ENCODE results near the gene TCF3.

Gene TCF3

DNA sequence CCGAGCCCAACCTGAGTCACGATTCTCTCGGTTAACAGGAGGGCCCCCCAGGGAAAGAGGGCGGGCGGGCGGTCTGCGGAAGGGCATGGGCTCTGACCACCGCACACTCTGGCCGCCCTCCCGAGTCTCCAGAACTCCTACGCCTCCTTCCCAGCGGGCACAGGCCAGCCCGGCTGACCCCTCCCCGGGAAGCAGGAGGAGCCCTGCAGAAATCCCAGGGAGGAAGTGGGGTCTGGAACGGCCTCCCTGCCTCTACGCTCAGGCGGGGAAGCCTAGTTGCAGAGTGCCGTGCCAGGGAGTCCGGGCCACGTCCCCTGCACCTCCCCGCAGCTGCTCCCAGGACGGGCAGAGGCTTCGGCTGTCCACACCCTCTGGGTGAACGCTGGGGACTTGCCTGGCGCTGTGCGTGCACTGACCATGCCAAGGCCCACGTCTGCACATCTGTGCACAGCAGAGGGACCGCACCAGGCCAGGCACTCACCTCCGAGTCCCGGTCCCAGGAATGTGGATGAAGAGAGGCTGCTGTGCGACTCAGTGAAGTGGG is 20.8 kb downstream of the TCF3 start:
- DNase-seq (ENCODE audit: insufficient read length, low spot score): no peak
- FAIRE-seq: no peak
- no peak for TF ChIP-seq TAF1 (IDR thresholded peaks at IDR 0.05; ENCODE audit: low read depth, low read length)
- no peak for TF ChIP-seq POU2F2 (IDR thresholded peaks at IDR 0.05; ENCODE audit: low read depth, low read length)
- TF ChIP-seq POLR2AphosphoS5 (IDR thresholded peaks at IDR 0.05; ENCODE audit: low read depth, low read length): no peak
- no peak for TF ChIP-seq SPI1 (IDR thresholded peaks at IDR 0.05; ENCODE audit: low read depth, low read length)
- TF ChIP-seq PAX5 (IDR thresholded peaks at IDR 0.05; ENCODE audit: insufficient read depth, low read length, severe bottlenecking): no peak
- no peak for TF ChIP-seq POLR2A (IDR thresholded peaks at IDR 0.05; ENCODE audit: low read depth, low read length)

- FAIRE-seq (no peak), DNase-seq (ENCODE audit: insufficient read length, low spot score) (no peak)
- TF ChIP-seq POLR2A (IDR thresholded peaks at IDR 0.05; ENCODE audit: low read depth, low read length) (no peak), SPI1 (IDR thresholded peaks at IDR 0.05; ENCODE audit: low read depth, low read length) (no peak), TAF1 (IDR thresholded peaks at IDR 0.05; ENCODE audit: low read depth, low read length) (no peak), POLR2AphosphoS5 (IDR thresholded peaks at IDR 0.05; ENCODE audit: low read depth, low read length) (no peak), PAX5 (IDR thresholded peaks at IDR 0.05; ENCODE audit: insufficient read depth, low read length, severe bottlenecking) (no peak), POU2F2 (IDR thresholded peaks at IDR 0.05; ENCODE audit: low read depth, low read length) (no peak)
Observed at GRCh38 chr19:1630811-1631210, 21.6 kb downstream of the TCF3 start.

DNA sequence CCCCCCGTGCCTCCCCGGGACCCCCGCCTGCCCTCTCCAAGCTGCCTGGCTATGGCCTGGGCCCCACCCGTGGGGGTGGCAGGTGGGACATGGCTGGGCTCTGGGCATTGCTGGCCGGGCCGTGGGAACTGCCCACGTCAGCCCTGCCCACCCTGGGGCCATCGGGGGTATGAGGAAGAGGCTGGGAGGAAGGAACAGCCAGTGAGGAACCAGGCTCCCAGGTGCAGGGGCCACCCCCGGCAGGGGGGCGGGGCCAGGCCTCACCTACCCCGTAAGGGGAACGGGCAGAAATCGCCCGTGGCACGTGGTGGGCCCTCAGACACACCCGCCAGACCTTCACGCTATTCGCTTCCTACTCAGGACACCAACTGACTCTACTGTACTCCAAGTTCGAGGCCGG is 22.4 kb downstream of the TCF3 start:
- no peak for TF ChIP-seq SPI1 (IDR thresholded peaks at IDR 0.05; ENCODE audit: low read depth, low read length)
- TF ChIP-seq POU2F2 (IDR thresholded peaks at IDR 0.05; ENCODE audit: low read depth, low read length): no peak
- no peak for TF ChIP-seq PAX5 (IDR thresholded peaks at IDR 0.05; ENCODE audit: insufficient read depth, low read length, severe bottlenecking)
- TF ChIP-seq POLR2A (IDR thresholded peaks at IDR 0.05; ENCODE audit: low read depth, low read length): no peak
- FAIRE-seq (no peak), DNase-seq (ENCODE audit: insufficient read length, low spot score) (no peak)

DNA sequence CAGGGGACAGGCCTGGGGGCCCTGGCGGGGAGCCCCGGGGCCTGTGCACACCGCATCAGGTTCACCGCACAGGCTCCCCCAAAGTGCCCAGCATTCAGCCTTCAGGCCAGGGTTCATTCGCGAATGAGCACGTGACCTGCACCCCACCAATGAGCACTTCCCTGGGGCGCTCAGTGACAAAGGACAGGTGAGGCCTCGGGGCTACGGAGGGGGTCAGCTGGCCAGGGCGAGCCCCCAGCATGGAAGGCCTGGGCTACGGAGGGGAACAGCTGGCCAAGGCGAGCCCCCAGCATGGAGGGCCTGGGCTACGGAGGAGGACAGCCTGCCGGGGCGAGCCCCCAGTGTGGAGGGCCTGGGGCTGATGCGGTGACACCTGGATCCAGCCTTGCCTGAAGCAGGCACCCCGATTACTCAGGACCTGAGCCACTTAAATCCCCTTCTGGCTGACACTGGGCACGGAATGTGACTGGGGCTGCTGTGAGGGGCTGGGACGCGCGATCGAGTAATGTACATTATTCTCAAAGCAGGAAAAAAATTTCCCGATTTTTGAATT is 23.1 kb downstream of the TCF3 start:
- FAIRE-seq: no peak
- DNase-seq (ENCODE audit: insufficient read length, low spot score): no peak
- TF ChIP-seq POLR2A (IDR thresholded peaks at IDR 0.05; ENCODE audit: low read depth, low read length): no peak
- no peak for TF ChIP-seq SPI1 (IDR thresholded peaks at IDR 0.05; ENCODE audit: low read depth, low read length)
- TF ChIP-seq POLR2AphosphoS5 (IDR thresholded peaks at IDR 0.05; ENCODE audit: low read depth, low read length): no peak
- TF ChIP-seq POU2F2 (IDR thresholded peaks at IDR 0.05; ENCODE audit: low read depth, low read length): no peak
- no peak for TF ChIP-seq TAF1 (IDR thresholded peaks at IDR 0.05; ENCODE audit: low read depth, low read length)
- no peak for TF ChIP-seq PAX5 (IDR thresholded peaks at IDR 0.05; ENCODE audit: insufficient read depth, low read length, severe bottlenecking)

- FAIRE-seq (no peak), DNase-seq (ENCODE audit: insufficient read length, low spot score) (no peak)
- TF ChIP-seq POLR2A (IDR thresholded peaks at IDR 0.05; ENCODE audit: low read depth, low read length) (no peak), POLR2AphosphoS5 (IDR thresholded peaks at IDR 0.05; ENCODE audit: low read depth, low read length) (no peak)
Observed at GRCh38 chr19:1627194-1627593, 25.2 kb downstream of the TCF3 start.

DNA sequence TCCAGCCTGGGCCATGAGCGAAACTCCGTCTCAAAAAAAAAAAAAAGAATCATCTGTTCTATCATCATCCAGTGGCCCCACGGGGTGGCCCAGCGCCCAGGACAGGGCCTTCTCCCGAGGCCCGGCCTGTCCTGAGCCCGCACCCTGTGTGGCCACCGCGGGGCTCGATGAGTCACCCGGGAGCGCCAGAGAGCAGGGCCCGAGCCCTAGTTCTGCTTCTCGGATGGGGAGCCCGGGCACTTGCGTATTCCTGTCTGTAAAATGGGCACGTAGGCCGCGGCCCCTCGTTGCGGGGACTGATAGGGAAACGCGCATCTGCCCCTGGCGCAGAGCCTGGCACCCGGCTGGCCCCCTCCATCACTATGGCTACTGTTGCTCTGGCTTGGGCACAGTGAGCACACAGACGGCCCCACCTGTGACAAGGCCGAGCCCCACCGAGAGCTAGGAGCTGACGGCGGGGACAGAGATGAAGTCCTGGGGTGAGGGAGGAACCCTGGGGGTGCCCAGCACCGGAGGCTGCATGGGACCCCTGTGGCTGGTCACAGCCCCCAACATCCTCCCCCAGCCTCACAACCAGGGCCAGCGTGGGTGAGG is 25.9 kb downstream of the TCF3 start:
- no peak for TF ChIP-seq POLR2AphosphoS5 (IDR thresholded peaks at IDR 0.05; ENCODE audit: low read depth, low read length)
- no peak for TF ChIP-seq POLR2A (IDR thresholded peaks at IDR 0.05; ENCODE audit: low read depth, low read length)
- TF ChIP-seq POU2F2 (IDR thresholded peaks at IDR 0.05; ENCODE audit: low read depth, low read length): no peak
- no peak for TF ChIP-seq TAF1 (IDR thresholded peaks at IDR 0.05; ENCODE audit: low read depth, low read length)
- TF ChIP-seq SPI1 (IDR thresholded peaks at IDR 0.05; ENCODE audit: low read depth, low read length): no peak
- TF ChIP-seq PAX5 (IDR thresholded peaks at IDR 0.05; ENCODE audit: insufficient read depth, low read length, severe bottlenecking): no peak
- DNase-seq (ENCODE audit: insufficient read length, low spot score) (no peak), FAIRE-seq (no peak)

DNA sequence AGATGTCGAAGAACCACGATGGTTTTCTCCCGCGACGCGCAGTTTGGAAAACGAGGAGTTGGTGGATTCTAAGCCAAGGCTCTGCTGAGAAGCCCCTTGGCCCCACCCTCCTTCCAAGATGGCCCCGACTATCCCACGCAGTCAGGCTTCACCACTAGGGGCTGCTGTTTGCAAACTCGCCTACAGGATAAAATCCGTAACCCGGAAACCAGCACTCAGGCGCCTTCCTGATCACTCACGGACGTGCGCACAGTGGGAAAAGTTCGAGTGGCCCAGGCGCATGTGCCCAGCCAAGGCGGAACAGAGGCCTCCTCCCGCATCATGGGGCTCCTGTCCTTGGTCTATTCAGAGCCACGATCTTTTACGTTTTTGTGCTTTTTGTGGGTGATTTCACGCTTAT is 28.0 kb downstream of the TCF3 start:
- peak; percentile 77 for DNase-seq (ENCODE audit: insufficient read length, low spot score)
- no peak for FAIRE-seq
- TF ChIP-seq TAF1 (IDR thresholded peaks at IDR 0.05; ENCODE audit: low read depth, low read length) (no peak), PAX5 (IDR thresholded peaks at IDR 0.05; ENCODE audit: insufficient read depth, low read length, severe bottlenecking) (no peak), POLR2A (IDR thresholded peaks at IDR 0.05; ENCODE audit: low read depth, low read length) (no peak), POU2F2 (IDR thresholded peaks at IDR 0.05; ENCODE audit: low read depth, low read length) (no peak), POLR2AphosphoS5 (IDR thresholded peaks at IDR 0.05; ENCODE audit: low read depth, low read length) (no peak), SPI1 (IDR thresholded peaks at IDR 0.05; ENCODE audit: low read depth, low read length) (no peak)

DNA sequence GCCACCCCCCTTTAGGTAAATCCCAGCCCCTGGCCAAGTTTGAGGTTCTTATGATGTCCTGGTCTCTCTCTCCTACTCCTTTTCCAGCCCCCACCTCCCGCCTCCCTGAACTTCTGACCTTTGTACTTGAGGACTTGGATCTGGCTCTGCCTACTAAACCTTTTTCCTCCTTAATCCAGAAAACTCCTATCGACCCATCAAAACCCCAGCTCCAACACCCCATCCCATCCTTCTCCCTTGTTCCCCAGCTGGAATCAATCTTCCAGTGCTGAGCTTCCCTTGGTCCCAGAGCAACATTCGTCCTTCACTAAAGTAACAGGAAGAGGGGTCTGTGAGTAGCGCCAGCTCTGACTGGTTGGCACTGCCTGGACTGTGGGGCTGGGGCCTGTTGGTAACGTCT is 29.9 kb downstream of the TCF3 start:
- no peak for DNase-seq (ENCODE audit: insufficient read length, low spot score)
- TF ChIP-seq POLR2AphosphoS5 (IDR thresholded peaks at IDR 0.05; ENCODE audit: low read depth, low read length): no peak
- TF ChIP-seq POLR2A (IDR thresholded peaks at IDR 0.05; ENCODE audit: low read depth, low read length): no peak
- TF ChIP-seq PAX5 (IDR thresholded peaks at IDR 0.05; ENCODE audit: insufficient read depth, low read length, severe bottlenecking): no peak
- TF ChIP-seq TAF1 (IDR thresholded peaks at IDR 0.05; ENCODE audit: low read depth, low read length): no peak
- no peak for FAIRE-seq

DNA sequence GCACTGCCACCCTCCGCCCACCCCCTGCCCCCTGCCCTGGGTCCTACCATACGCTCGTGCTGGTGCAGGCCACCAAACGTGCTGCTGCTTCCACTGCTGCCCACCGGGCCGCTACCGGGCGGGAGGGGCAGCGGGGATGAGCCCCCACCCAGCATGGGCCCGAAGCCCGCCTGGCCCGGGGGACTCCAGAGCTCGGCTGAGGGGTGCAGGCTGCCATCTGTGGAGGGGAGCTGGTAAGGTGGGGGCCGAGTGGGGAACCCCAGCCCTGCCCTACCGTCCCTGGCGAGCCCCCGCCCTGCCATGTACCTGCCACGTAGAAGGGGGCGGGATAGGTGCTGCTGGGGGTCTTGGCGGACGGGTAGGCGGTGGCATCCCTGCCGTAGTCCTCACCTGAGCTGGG is 30.4 kb downstream of the TCF3 start:
- DNase-seq (ENCODE audit: insufficient read length, low spot score) (no peak), FAIRE-seq (no peak)
- TF ChIP-seq POLR2A (IDR thresholded peaks at IDR 0.05; ENCODE audit: low read depth, low read length) (no peak), PAX5 (IDR thresholded peaks at IDR 0.05; ENCODE audit: insufficient read depth, low read length, severe bottlenecking) (no peak), TAF1 (IDR thresholded peaks at IDR 0.05; ENCODE audit: low read depth, low read length) (no peak), POLR2AphosphoS5 (IDR thresholded peaks at IDR 0.05; ENCODE audit: low read depth, low read length) (no peak), SPI1 (IDR thresholded peaks at IDR 0.05; ENCODE audit: low read depth, low read length) (no peak), POU2F2 (IDR thresholded peaks at IDR 0.05; ENCODE audit: low read depth, low read length) (no peak)

DNA sequence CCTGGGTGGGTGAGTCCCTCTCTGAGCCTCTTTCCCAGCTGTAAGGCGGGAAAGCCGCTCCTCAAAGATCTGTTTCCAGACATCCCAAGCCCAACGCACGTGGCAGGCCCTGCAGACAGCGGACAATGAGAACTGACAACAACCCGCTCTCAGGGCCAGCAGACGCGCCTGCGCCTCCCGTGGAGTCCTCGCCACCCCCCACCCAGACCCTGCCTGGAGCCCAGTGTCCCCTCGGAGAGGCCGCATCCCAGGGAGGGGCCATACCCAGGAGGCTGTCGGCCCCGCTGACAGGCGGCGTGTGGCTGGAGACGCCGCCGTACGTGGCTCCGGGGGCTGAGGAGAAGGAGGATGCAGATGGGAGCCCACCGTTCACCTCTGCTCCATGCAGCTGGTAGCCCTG is 30.8 kb downstream of the TCF3 start:
- DNase-seq (ENCODE audit: insufficient read length, low spot score): no peak
- TF ChIP-seq SPI1 (IDR thresholded peaks at IDR 0.05; ENCODE audit: low read depth, low read length) (no peak), POLR2A (IDR thresholded peaks at IDR 0.05; ENCODE audit: low read depth, low read length) (no peak), POU2F2 (IDR thresholded peaks at IDR 0.05; ENCODE audit: low read depth, low read length) (no peak), TAF1 (IDR thresholded peaks at IDR 0.05; ENCODE audit: low read depth, low read length) (no peak), PAX5 (IDR thresholded peaks at IDR 0.05; ENCODE audit: insufficient read depth, low read length, severe bottlenecking) (no peak), POLR2AphosphoS5 (IDR thresholded peaks at IDR 0.05; ENCODE audit: low read depth, low read length) (no peak)
- no peak for FAIRE-seq
